GM13976 (cell line): ENCODE results near the gene PKP4.

Experiments
- DNase-seq: peaks from one replicate; pipeline ENCODE4 v3.0.0; 2012; ENCODE audit warnings: low spot score
- CTCF ChIP-seq: IDR thresholded peaks from 2 replicates; pipeline ENCODE4 v1.5.1; 2012; ENCODE audit warnings: borderline replicate concordance, mild to moderate bottlenecking; ENCODE audit not compliant: insufficient read depth; ENCODE audit errors: extremely low read depth, missing control alignments, control extremely low read depth
- in situ Hi-C: fragments of 300-500 bp; cut with MboI; formaldehyde crosslinking; loops from one replicate; pipeline ENCODE4 v1.12.0; 2022; ENCODE audit warnings: low sequenced_read_pairs, mixed read lengths, inconsistent platforms; ENCODE audit not compliant: unreplicated experiment

Gene PKP4

GRCh38 chr2:158645299-158645698 is 188.5 kb downstream of the PKP4 start:
- TF ChIP-seq CTCF, result no peak

GRCh38 chr2:158647436-158648231 is 190.9 kb downstream of the PKP4 start:
- no peak for DNase-seq
- no peak for TF ChIP-seq CTCF
- in situ Hi-C loops, result no loop called here

More at GRCh38 chr2:158645299-158645698, 188.5 kb downstream of the PKP4 start:
- in situ Hi-C loops, result no loop called here
- DNase-seq, result no peak

GRCh38 chr2:158649846-158650245 is 193.1 kb downstream of the PKP4 start:
- no peak for TF ChIP-seq CTCF
- in situ Hi-C loops, result no loop called here
- no peak for DNase-seq

GRCh38 chr2:158650646-158651357 is 194.1 kb downstream of the PKP4 start:
- DNase-seq, result no peak
- TF ChIP-seq CTCF, result no peak
- in situ Hi-C loops, result no loop called here

- in situ Hi-C loops, result no loop called here
- no peak for TF ChIP-seq CTCF
- DNase-seq, result no peak
Measured at GRCh38 chr2:158651358-158652057, 194.8 kb downstream of the PKP4 start.

- in situ Hi-C loops, result no loop called here
- no peak for DNase-seq
- no peak for TF ChIP-seq CTCF
Measured at GRCh38 chr2:158655628-158656027, 198.9 kb downstream of the PKP4 start.
